ENCODE measurements around the gene DNAJC4. TPM values are rescaled to one million over a fixed set of nuclear protein-coding genes. Genes with fewer than 3 reads are reported as not detected.

Gene DNAJC4
- total and polyA plus RNA-seq, 9 of the 15 experiments (the other 6 are each of a cell fraction or from before 2014, with no cell fraction given) = 4.0 to 32.6 (median 19.9) TPM

DNA sequence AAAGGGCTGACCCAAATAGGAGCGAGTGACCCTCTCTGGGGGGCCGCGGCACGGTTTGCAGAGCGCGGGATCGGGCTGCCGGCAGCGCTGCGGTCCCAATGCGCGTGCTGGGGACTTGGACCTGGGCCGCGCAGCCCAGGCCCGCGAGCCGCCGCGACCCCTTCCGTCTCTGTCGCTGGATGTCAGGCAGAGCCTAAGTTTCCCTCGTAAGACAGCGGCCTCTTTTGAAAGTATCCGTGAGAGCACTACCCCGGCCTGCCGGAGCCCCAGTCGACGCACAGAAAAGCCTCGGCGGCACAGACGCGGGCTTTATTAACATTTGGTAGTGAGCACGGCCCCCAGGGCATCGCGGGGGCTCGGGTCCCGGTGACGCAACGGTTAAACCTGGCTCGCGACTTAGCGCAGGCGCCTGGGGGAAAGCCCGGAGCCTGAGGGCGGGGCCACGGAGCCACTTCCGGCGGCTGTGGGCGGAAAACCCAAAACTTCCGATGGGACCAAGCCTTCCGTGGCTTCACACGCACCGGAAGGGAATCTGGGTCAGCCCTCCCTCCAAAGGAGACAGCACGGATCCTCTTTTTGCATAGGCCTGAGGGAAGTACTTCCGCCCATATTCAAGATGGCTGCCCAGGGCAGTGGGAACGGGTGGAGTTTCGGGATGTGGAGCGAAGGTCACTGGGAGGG, 39.3 kb downstream of the DNAJC4 start (continued):
- TF ChIP-seq, protein P1, sequence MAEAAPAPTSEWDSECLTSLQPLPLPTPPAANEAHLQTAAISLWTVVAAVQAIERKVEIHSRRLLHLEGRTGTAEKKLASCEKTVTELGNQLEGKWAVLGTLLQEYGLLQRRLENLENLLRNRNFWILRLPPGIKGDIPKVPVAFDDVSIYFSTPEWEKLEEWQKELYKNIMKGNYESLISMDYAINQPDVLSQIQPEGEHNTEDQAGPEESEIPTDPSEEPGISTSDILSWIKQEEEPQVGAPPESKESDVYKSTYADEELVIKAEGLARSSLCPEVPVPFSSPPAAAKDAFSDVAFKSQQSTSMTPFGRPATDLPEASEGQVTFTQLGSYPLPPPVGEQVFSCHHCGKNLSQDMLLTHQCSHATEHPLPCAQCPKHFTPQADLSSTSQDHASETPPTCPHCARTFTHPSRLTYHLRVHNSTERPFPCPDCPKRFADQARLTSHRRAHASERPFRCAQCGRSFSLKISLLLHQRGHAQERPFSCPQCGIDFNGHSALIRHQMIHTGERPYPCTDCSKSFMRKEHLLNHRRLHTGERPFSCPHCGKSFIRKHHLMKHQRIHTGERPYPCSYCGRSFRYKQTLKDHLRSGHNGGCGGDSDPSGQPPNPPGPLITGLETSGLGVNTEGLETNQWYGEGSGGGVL (CRISPR knock-in tag; IDR thresholded peaks at IDR 0.05) = no peak
- TF ChIP-seq EWSR1 (IDR thresholded peaks at IDR 0.05; ENCODE audit: borderline replicate concordance, low read depth, partially characterized antibody) = no peak
- TF ChIP-seq LARP7 (IDR thresholded peaks at IDR 0.05) = no peak
- peak; percentile 92 for TF ChIP-seq MBD2 (IDR thresholded peaks at IDR 0.05; ENCODE audit: borderline replicate concordance, low read depth)
- 0 out of 2 replicates have a peak, but pooled peaks have one; percentile 7 for TF ChIP-seq MYNN (IDR thresholded peaks at IDR 0.05)
- TF ChIP-seq MYNN (CRISPR knock-in tag; IDR thresholded peaks at IDR 0.05) = no peak
- no peak for TF ChIP-seq ZNF408 (CRISPR knock-in tag; IDR thresholded peaks at IDR 0.05; ENCODE audit: low read depth)
- TF ChIP-seq, protein P2, sequence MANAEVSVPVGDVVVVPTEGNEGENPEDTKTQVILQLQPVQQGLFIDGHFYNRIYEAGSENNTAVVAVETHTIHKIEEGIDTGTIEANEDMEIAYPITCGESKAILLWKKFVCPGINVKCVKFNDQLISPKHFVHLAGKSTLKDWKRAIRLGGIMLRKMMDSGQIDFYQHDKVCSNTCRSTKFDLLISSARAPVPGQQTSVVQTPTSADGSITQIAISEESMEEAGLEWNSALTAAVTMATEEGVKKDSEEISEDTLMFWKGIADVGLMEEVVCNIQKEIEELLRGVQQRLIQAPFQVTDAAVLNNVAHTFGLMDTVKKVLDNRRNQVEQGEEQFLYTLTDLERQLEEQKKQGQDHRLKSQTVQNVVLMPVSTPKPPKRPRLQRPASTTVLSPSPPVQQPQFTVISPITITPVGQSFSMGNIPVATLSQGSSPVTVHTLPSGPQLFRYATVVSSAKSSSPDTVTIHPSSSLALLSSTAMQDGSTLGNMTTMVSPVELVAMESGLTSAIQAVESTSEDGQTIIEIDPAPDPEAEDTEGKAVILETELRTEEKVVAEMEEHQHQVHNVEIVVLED (CRISPR knock-in tag; IDR thresholded peaks at IDR 0.05) = 0 out of 2 replicates have a peak, but pooled peaks have one; percentile 4
- no peak for TF ChIP-seq FOXA1 (IDR thresholded peaks at IDR 0.05; ENCODE audit: borderline replicate concordance)
- peak; percentile 50 for TF ChIP-seq SMAD1 (IDR thresholded peaks at IDR 0.05; ENCODE audit: low read depth, low read length, partially characterized antibody)
- TF ChIP-seq, protein P3, sequence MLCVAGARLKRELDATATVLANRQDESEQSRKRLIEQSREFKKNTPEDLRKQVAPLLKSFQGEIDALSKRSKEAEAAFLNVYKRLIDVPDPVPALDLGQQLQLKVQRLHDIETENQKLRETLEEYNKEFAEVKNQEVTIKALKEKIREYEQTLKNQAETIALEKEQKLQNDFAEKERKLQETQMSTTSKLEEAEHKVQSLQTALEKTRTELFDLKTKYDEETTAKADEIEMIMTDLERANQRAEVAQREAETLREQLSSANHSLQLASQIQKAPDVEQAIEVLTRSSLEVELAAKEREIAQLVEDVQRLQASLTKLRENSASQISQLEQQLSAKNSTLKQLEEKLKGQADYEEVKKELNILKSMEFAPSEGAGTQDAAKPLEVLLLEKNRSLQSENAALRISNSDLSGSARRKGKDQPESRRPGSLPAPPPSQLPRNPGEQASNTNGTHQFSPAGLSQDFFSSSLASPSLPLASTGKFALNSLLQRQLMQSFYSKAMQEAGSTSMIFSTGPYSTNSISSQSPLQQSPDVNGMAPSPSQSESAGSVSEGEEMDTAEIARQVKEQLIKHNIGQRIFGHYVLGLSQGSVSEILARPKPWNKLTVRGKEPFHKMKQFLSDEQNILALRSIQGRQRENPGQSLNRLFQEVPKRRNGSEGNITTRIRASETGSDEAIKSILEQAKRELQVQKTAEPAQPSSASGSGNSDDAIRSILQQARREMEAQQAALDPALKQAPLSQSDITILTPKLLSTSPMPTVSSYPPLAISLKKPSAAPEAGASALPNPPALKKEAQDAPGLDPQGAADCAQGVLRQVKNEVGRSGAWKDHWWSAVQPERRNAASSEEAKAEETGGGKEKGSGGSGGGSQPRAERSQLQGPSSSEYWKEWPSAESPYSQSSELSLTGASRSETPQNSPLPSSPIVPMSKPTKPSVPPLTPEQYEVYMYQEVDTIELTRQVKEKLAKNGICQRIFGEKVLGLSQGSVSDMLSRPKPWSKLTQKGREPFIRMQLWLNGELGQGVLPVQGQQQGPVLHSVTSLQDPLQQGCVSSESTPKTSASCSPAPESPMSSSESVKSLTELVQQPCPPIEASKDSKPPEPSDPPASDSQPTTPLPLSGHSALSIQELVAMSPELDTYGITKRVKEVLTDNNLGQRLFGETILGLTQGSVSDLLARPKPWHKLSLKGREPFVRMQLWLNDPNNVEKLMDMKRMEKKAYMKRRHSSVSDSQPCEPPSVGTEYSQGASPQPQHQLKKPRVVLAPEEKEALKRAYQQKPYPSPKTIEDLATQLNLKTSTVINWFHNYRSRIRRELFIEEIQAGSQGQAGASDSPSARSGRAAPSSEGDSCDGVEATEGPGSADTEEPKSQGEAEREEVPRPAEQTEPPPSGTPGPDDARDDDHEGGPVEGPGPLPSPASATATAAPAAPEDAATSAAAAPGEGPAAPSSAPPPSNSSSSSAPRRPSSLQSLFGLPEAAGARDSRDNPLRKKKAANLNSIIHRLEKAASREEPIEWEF (CRISPR knock-in tag; IDR thresholded peaks at IDR 0.05) = no peak
- TF ChIP-seq, protein P4, sequence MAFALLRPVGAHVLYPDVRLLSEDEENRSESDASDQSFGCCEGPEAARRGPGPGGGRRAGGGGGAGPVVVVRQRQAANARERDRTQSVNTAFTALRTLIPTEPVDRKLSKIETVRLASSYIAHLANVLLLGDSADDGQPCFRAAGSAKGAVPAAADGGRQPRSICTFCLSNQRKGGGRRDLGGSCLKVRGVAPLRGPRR (CRISPR knock-in tag; IDR thresholded peaks at IDR 0.05) = no peak
- TF ChIP-seq BMI1 (IDR thresholded peaks at IDR 0.05; ENCODE audit: low read length) = no peak
- peak; percentile 24 for TF ChIP-seq SETDB1 (IDR thresholded peaks at IDR 0.05; ENCODE audit: low read length)
- peak; percentile 43 for TF ChIP-seq SMAD4 (CRISPR knock-in tag; conservative IDR thresholded peaks at IDR 0.05)
- TF ChIP-seq, protein P5, sequence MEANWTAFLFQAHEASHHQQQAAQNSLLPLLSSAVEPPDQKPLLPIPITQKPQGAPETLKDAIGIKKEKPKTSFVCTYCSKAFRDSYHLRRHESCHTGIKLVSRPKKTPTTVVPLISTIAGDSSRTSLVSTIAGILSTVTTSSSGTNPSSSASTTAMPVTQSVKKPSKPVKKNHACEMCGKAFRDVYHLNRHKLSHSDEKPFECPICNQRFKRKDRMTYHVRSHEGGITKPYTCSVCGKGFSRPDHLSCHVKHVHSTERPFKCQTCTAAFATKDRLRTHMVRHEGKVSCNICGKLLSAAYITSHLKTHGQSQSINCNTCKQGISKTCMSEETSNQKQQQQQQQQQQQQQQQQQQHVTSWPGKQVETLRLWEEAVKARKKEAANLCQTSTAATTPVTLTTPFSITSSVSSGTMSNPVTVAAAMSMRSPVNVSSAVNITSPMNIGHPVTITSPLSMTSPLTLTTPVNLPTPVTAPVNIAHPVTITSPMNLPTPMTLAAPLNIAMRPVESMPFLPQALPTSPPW (CRISPR knock-in tag; IDR thresholded peaks at IDR 0.05) = peak; percentile 90
- TF ChIP-seq BCOR (IDR thresholded peaks at IDR 0.05) = no peak
- peak; percentile 2 for TF ChIP-seq ZNF175 (CRISPR knock-in tag; IDR thresholded peaks at IDR 0.05; ENCODE audit: low read depth)
